ENCODE data around the gene LIPT2.
A peak's percentile ranks its signal among the peaks of the same experiment; 100 is the strongest.

Gene LIPT2

DNA sequence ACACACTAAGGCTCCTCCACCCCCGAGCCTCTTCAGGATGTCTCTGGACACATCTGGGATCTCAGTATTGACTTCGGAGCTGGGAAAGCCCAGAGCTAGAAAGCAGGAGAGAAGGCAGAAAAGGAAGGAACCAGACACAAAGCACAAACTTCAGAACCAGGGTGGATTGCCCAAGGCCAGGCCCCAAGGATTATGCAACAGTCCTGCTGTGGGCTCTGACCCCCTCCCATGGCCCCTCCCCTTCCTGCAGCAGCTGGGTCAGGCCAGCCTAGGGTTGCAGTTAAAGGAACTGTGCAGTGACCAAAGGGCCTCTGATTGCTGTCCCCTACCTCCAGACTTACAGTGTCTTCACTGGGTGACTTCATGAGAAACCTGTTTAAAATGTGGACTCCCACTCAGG lies 31.5 kb downstream of the LIPT2 start:
- CTCF ChIA-PET: interaction anchor here (1.0 to 3.3 kb wide), 3 partner anchors 9 to 109 kb away, joined by 3 to 14 read pairs (median 6); no protein-coding TSS in a partner anchor
- no peak for DNase-seq (ENCODE audit: extremely low spot score)
- POLR2A ChIA-PET: interaction anchor here (3.2 kb wide), 1 partner anchor 31 kb away, joined by 15 read pairs; the partner anchor contains the start of gene LIPT2
- TF ChIP-seq ARNT (IDR thresholded peaks at IDR 0.05): no peak
- TF ChIP-seq FOXA1 (IDR thresholded peaks at IDR 0.05): no peak
- no peak for TF ChIP-seq L3MBTL2 (conservative IDR thresholded peaks at IDR 0.05)
- TF ChIP-seq ZNF384 (IDR thresholded peaks at IDR 0.05): no peak
- no peak for TF ChIP-seq SP1 (IDR thresholded peaks at IDR 0.05)
- TF ChIP-seq CTBP1 (IDR thresholded peaks at IDR 0.05; ENCODE audit: borderline replicate concordance): no peak
- TF ChIP-seq TARDBP (IDR thresholded peaks at IDR 0.05): no peak
- TF ChIP-seq SUZ12 (IDR thresholded peaks at IDR 0.05): no peak
- TF ChIP-seq HDGF (IDR thresholded peaks at IDR 0.05; ENCODE audit: borderline replicate concordance): no peak
- no peak for TF ChIP-seq FOXM1 (IDR thresholded peaks at IDR 0.05; ENCODE audit: borderline replicate concordance)
- no peak for TF ChIP-seq LEF1 (IDR thresholded peaks at IDR 0.05; ENCODE audit: borderline replicate concordance)
- TF ChIP-seq FOXK2 (IDR thresholded peaks at IDR 0.05): no peak
- no peak for TF ChIP-seq BHLHE40 (IDR thresholded peaks at IDR 0.05; ENCODE audit: borderline replicate concordance)
- no peak for TF ChIP-seq NFRKB (IDR thresholded peaks at IDR 0.05)
- TF ChIP-seq, protein P1, sequence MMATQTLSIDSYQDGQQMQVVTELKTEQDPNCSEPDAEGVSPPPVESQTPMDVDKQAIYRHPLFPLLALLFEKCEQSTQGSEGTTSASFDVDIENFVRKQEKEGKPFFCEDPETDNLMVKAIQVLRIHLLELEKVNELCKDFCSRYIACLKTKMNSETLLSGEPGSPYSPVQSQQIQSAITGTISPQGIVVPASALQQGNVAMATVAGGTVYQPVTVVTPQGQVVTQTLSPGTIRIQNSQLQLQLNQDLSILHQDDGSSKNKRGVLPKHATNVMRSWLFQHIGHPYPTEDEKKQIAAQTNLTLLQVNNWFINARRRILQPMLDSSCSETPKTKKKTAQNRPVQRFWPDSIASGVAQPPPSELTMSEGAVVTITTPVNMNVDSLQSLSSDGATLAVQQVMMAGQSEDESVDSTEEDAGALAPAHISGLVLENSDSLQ (IDR thresholded peaks at IDR 0.05): no peak
- TF ChIP-seq ELF4 (IDR thresholded peaks at IDR 0.05): no peak

DNA sequence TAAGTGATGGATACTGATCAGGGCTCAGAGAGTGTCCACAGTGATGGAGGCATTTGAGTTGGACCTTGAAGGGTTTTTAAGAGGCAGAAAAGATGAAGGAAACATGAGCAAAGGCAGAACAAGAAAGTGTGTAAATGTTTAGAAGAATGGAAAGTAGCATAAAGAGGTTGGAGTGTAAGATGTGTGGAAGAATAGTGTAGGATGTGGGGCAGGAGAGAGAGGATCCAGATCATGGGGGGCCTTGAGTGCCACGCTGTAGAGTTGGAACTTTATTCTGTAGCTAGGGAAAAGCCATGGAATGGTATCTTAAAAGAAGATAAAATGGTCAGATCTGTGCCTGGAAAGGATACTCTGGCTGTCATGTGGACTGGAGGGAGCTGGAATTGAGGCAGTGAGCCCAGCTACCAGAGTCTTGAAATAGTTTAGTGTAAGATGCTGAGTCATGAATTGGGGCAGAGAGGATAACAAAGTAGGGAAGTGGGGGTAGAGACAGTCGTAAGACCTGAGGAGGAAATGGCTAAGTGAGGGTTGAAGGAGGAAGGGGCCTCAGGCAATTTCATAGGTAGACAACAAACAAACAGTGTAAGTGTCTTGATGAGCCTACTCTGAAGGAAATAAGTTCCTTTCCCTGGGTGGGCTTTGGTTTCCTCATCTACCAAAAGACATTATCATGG lies 32.9 kb downstream of the LIPT2 start:
- POLR2A ChIA-PET: interaction anchor here (3.2 kb wide), 1 partner anchor 33 kb away, joined by 15 read pairs; the partner anchor contains the start of gene LIPT2
- no peak for DNase-seq (ENCODE audit: extremely low spot score)
- CTCF ChIA-PET: interaction anchor here (0.7 kb wide), 1 partner anchor 8 kb away, joined by 3 read pairs; no protein-coding TSS in a partner anchor
- TF ChIP-seq NFRKB (IDR thresholded peaks at IDR 0.05) (no peak), SUZ12 (IDR thresholded peaks at IDR 0.05) (no peak), FOXA1 (IDR thresholded peaks at IDR 0.05) (no peak), FOXM1 (IDR thresholded peaks at IDR 0.05; ENCODE audit: borderline replicate concordance) (no peak), ARNT (IDR thresholded peaks at IDR 0.05) (no peak), BHLHE40 (IDR thresholded peaks at IDR 0.05; ENCODE audit: borderline replicate concordance) (no peak), HDGF (IDR thresholded peaks at IDR 0.05; ENCODE audit: borderline replicate concordance) (no peak), SP1 (IDR thresholded peaks at IDR 0.05) (no peak), LEF1 (IDR thresholded peaks at IDR 0.05; ENCODE audit: borderline replicate concordance) (no peak)
- TF ChIP-seq, protein P1 (IDR thresholded peaks at IDR 0.05): no peak

GRCh38 chr11:74460065-74460464 lies 33.5 kb downstream of the LIPT2 start:
- no peak for DNase-seq (ENCODE audit: extremely low spot score)
- ChIA-PET POLR2A (interaction anchor here (3.2 kb wide), 1 partner anchor 33 kb away, joined by 15 read pairs; the partner anchor contains the start of gene LIPT2), CTCF (interaction anchor here (0.7 kb wide), 1 partner anchor 8 kb away, joined by 3 read pairs; no protein-coding TSS in a partner anchor)
- TF ChIP-seq CTBP1 (IDR thresholded peaks at IDR 0.05; ENCODE audit: borderline replicate concordance) (no peak), SP1 (IDR thresholded peaks at IDR 0.05) (no peak), ARNT (IDR thresholded peaks at IDR 0.05) (no peak), NFRKB (IDR thresholded peaks at IDR 0.05) (no peak), FOXK2 (IDR thresholded peaks at IDR 0.05) (no peak), HDGF (IDR thresholded peaks at IDR 0.05; ENCODE audit: borderline replicate concordance) (no peak), L3MBTL2 (conservative IDR thresholded peaks at IDR 0.05) (no peak), FOXA1 (IDR thresholded peaks at IDR 0.05) (no peak), FOXM1 (IDR thresholded peaks at IDR 0.05; ENCODE audit: borderline replicate concordance) (no peak)

DNA sequence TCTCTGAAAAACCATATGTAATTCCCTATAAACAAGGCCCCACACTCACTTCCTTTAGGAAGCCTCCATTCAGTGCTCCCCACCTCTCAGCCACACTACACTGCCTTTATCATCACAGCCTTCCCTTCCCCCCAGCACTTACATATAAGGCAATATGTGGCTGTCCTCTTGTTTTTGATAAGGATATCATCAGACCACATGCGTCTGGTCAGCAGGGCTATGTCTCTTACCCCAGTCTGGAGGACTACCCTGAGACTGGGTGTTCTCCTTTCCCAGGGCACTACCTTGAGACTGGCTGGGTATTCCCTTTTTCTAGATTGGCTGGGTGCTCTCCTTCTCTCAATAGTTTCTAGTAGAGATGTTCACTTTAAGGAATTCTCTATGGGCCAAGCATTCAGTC lies 33.9 kb downstream of the LIPT2 start:
- ChIA-PET CTCF (no interaction called here), POLR2A (interaction anchor here (3.2 kb wide), 1 partner anchor 34 kb away, joined by 15 read pairs; the partner anchor contains the start of gene LIPT2)
- DNase-seq (ENCODE audit: extremely low spot score): no peak
- TF ChIP-seq ELF4 (IDR thresholded peaks at IDR 0.05): no peak

GRCh38 chr11:74457356-74457755 lies 36.2 kb downstream of the LIPT2 start:
- TF ChIP-seq FOXA1 (IDR thresholded peaks at IDR 0.05): no peak
- TF ChIP-seq SUZ12 (IDR thresholded peaks at IDR 0.05): no peak
- TF ChIP-seq TARDBP (IDR thresholded peaks at IDR 0.05): no peak
- ChIA-PET POLR2A (no interaction called here), CTCF (interaction anchor here (1.6 kb wide), 1 partner anchor 8 kb away, joined by 5 read pairs; no protein-coding TSS in a partner anchor)
- DNase-seq (ENCODE audit: extremely low spot score): no peak

GRCh38 chr11:74453373-74453975 lies 40.0 kb downstream of the LIPT2 start:
- CTCF ChIA-PET: interaction anchor here (0.6 to 5.1 kb wide), 11 partner anchors 8 to 198 kb away, joined by 3 to 40 read pairs (median 5); partner anchors contain the start of gene LIPT2
- POLR2A ChIA-PET: interaction anchor here (0.6 to 1.7 kb wide), 4 partner anchors 39 to 113 kb away, joined by 3 to 6 read pairs (median 4); partner anchors contain the start of genes LIPT2 and PGM2L1
- peak; percentile 73 for DNase-seq (ENCODE audit: extremely low spot score)
- TF ChIP-seq LEF1 (IDR thresholded peaks at IDR 0.05; ENCODE audit: borderline replicate concordance): no peak

GRCh38 chr11:74452366-74452765 lies 41.2 kb downstream of the LIPT2 start:
- no peak for TF ChIP-seq FOXK2 (IDR thresholded peaks at IDR 0.05)
- POLR2A ChIA-PET: interaction anchor here (1.3 to 1.7 kb wide), 2 partner anchors 41 to 54 kb away, joined by 5 to 6 read pairs; partner anchors contain the start of genes LIPT2 and PGM2L1
- no peak for DNase-seq (ENCODE audit: extremely low spot score)
- CTCF ChIA-PET: interaction anchor here (0.6 to 5.1 kb wide), 5 partner anchors 8 to 614 kb away, joined by 3 to 40 read pairs (median 4); no protein-coding TSS in a partner anchor
